ENCODE data around the gene ZNF423. TPM values are rescaled to one million over a fixed set of nuclear protein-coding genes. Genes with fewer than 3 reads are reported as not detected.

Gene ZNF423
- total RNA-seq, 1 donor from 2014 or later = not detected

DNA sequence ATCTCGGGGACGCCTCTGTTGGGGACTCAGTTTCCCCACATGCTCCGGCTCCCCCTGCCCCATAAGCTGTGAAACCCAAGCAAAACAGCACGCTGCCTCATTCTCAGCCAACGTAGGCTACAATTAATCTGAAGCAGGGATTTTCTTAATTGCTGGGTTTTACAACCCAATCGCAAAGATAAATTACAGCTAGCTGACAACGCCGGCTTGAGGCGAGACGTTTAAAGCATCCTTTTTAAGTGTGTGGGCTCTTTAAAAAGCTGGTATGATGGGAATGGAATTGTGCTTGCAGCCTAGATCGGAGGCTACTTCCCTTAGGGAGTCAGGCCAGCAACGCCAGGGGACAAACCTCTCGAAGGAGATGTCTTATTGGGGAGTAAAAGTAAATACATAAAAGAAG lies 185.3 kb downstream of the ZNF423 start:
- intact Hi-C loops (cut with micrococcal nuclease) = no loop called here
- Mint-ChIP-seq H3K4me3 (no peak overlapping the region), H3K4me1 (no peaks in the 10 kb centered on the region), H3K27me3 (peaks cover 2% of the 10 kb centered on the region), H3K9me3 (no peaks in the 10 kb centered on the region), H3K27ac (no peak overlapping the region), H3K36me3 (ENCODE audit: low read depth) (no peaks in the 10 kb centered on the region)
- ATAC-seq (ENCODE audit: low read depth) (no peak), DNase-seq (no peak)
- POLR2A ChIA-PET = no interaction called here
- CTCF ChIA-PET = no interaction called here
- TF ChIP-seq, protein P1, sequence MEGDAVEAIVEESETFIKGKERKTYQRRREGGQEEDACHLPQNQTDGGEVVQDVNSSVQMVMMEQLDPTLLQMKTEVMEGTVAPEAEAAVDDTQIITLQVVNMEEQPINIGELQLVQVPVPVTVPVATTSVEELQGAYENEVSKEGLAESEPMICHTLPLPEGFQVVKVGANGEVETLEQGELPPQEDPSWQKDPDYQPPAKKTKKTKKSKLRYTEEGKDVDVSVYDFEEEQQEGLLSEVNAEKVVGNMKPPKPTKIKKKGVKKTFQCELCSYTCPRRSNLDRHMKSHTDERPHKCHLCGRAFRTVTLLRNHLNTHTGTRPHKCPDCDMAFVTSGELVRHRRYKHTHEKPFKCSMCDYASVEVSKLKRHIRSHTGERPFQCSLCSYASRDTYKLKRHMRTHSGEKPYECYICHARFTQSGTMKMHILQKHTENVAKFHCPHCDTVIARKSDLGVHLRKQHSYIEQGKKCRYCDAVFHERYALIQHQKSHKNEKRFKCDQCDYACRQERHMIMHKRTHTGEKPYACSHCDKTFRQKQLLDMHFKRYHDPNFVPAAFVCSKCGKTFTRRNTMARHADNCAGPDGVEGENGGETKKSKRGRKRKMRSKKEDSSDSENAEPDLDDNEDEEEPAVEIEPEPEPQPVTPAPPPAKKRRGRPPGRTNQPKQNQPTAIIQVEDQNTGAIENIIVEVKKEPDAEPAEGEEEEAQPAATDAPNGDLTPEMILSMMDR (IDR thresholded peaks at IDR 0.05) = no peak

DNA sequence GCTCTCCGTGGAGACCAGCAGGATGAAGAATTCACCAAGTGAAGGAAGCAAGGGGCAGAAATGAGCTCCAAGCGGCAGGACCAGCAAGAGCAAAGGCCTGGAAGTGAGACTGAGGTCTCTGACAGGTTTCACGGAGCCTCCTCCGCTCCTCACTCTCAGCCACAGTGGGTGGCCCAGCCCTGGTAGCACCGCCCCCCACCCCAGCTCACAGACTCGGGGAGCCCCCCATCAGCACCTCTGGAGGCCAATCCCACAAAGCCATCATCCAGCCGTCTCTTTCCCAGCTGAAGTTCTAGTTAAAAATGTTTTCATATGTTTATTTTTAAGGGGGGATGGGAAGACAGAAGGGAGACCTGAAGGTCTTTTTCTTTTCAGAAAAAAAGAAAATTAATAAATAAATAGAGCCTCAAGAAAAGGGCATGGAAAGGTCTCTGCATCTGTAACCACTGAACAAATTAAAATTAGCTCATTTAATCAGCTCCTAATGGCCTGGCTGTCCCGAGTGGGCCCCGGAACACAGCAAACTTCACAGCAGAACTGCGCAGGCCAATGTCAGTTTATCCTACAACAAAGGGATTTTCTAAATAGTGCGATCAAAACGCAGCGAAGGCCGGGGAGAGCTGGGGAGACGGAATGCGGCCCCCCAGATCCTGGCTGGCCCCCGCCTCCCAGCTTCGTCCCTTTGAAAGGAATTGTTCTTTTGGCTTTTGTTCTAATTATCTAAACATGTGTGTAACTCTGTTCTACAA lies 190.3 kb downstream of the ZNF423 start:
- ATAC-seq (ENCODE audit: low read depth) = no peak
- no peak for DNase-seq
- POLR2A ChIA-PET = no interaction called here
- no peak overlapping the region for H3K27ac Mint-ChIP-seq
- TF ChIP-seq, protein P1 (IDR thresholded peaks at IDR 0.05) = no peak
- CTCF ChIA-PET = no interaction called here
- no peaks in the 10 kb centered on the region for H3K36me3 Mint-ChIP-seq (ENCODE audit: low read depth)
- no peak overlapping the region for H3K4me3 Mint-ChIP-seq
- H3K4me1 Mint-ChIP-seq = no peaks in the 10 kb centered on the region
- H3K9me3 Mint-ChIP-seq = no peaks in the 10 kb centered on the region
- H3K27me3 Mint-ChIP-seq = peaks cover 2% of the 10 kb centered on the region
- intact Hi-C loops (cut with micrococcal nuclease) = no loop called here

DNA sequence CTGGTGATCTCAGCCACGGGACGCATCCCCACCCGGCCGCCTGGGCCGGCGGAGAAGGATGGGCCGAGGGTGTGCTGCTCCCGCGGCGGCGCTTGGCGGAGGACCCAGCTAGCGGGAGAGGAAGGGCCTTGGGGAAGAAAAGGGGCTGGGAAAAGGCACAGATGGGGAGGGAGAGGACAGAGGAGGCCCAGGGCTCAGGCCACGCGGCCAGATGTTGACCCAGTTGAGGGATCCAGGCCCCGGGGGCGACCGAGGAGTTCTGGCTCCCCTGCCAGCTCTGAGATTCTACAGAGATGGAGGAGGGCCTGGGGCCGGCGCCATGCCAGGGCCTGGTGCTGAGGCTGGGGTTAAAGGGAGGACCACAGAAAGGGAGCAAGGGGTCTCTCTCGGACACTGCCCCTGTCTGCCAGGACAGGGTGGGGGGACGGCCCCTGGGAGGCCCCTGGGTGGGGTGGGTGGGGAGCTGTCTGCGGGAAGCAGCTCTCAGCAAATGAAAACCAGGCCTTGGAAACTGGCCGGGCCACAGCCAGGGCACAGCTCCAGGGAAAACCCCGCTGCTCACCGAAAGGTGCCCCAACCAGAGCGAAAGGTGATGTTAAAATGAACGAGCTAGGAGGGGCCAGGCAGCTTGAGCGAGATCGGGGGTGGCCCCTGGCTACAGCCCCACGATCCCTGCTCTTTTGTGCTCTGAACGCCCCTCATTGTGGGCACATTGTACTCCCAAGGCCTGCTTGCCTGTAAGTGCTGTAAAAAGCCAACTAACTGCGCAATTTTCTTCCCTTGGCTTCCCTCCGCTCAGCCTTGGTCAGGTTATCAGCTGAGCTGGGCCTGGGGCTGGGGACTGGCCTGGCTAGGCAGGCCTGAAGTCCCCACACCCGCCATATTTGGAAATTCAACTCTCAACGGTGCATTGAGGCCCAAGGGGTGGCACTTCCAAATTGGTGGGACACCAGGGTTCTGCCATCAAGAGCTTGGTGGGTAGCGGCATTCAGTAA lies 191.4 kb downstream of the ZNF423 start:
- no peaks in the 10 kb centered on the region for H3K27me3 Mint-ChIP-seq
- ChIA-PET POLR2A (no interaction called here), CTCF (no interaction called here)
- DNase-seq = no peak
- TF ChIP-seq, protein P1 (IDR thresholded peaks at IDR 0.05) = no peak
- no peaks in the 10 kb centered on the region for H3K4me1 Mint-ChIP-seq
- no peak overlapping the region for H3K27ac Mint-ChIP-seq
- intact Hi-C loops (cut with micrococcal nuclease) = no loop called here
- no peak for ATAC-seq (ENCODE audit: low read depth)
- H3K4me3 Mint-ChIP-seq = no peak overlapping the region
- no peaks in the 10 kb centered on the region for H3K9me3 Mint-ChIP-seq
- H3K36me3 Mint-ChIP-seq (ENCODE audit: low read depth) = no peaks in the 10 kb centered on the region

DNA sequence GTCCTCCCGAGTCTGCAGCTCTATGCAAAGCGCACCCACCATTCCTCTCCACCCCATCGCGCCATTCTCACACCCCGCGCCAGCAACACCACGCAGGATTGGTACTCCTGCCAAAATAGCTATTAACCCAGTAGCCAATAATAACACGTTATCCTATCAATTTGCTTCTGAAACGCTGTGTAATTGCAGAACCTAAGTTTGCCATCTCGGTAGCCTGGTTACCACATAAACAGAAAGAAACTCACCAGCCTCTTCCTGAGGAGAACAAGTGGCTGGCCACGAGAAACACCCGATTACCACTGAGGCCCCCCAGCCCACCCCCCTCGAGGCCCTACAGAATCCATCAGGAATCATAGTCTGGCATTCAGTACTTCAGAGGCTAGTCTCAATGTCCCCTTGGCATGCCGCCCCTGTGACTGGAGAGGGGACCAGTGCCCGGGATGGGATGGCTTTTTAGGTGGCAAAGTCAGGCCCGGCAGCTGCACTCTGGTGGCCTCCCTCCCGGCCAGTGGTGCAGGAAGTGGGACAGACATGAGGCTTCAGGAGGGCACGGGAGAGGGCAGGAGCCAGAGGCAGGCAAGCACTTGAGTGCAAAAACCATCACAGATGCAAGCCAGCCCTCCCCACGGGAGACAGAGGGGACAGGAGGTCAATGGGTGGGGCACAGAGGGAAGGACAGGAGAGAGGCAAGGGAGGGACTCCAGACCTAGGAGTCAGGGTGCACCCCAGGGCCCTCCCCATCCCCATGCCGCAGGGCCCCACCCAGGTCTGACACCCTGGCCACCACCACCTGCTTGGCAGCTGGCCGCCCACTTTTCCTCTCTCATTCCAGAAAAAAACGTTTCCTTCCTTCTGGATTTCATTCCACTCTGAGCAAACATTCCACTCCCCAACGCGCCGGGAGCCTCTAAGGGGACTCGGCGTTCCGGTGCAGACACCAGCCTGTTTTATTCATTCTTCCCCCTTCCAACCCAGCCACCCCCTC lies 192.5 kb downstream of the ZNF423 start:
- CTCF ChIA-PET = no interaction called here
- POLR2A ChIA-PET = no interaction called here
- Mint-ChIP-seq H3K9me3 (no peaks in the 10 kb centered on the region), H3K4me1 (no peaks in the 10 kb centered on the region), H3K36me3 (ENCODE audit: low read depth) (no peaks in the 10 kb centered on the region), H3K27ac (no peak overlapping the region), H3K4me3 (no peak overlapping the region), H3K27me3 (no peaks in the 10 kb centered on the region)
- TF ChIP-seq, protein P1 (IDR thresholded peaks at IDR 0.05) = no peak
- ATAC-seq (ENCODE audit: low read depth) (no peak), DNase-seq (no peak)
- intact Hi-C loops (cut with micrococcal nuclease) = no loop called here

All from activated B cell treated with CpG ODN at 0.5 μM for 24 hours (primary cell).